ENCODE measurements around the gene ANKRD34B.

Gene ANKRD34B

GRCh38 chr5:80569086-80569960 lies 757 bp downstream of the ANKRD34B start:
- no peak for DNase-seq

- no peak for DNase-seq
These were observed 1.8 kb downstream of the ANKRD34B start for GRCh38 chr5:80568251-80568650.

DNA sequence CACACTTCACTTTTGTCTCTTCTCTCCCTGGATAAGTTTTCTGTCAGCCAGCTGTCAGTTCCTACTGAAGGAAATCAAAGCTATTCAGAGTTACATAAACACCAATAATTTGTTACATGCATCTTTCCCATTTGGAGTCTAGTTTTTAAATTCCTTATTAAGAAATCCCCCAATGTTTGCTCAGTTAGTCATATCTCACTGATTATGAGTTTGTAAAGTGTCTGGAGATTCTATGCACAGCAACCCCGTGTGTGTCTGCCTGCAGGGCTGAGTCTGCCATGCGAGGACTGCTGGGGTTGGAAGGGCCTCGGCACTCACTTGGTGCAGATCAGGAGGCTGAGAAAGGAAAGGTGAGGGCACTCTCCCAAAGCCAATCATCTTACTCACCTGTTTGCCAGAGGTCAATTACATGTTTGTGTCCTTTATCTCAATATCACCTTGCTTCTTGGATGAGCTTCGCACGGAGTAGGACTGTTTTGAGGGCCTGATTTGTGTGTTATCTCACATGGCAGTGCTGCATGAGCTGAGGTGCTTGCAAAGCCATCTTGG lies 3.3 kb downstream of the ANKRD34B start:
- DNase-seq = no peak

- DNase-seq = no peak
These were observed 4.8 kb downstream of the ANKRD34B start for GRCh38 chr5:80565330-80565729.

DNA sequence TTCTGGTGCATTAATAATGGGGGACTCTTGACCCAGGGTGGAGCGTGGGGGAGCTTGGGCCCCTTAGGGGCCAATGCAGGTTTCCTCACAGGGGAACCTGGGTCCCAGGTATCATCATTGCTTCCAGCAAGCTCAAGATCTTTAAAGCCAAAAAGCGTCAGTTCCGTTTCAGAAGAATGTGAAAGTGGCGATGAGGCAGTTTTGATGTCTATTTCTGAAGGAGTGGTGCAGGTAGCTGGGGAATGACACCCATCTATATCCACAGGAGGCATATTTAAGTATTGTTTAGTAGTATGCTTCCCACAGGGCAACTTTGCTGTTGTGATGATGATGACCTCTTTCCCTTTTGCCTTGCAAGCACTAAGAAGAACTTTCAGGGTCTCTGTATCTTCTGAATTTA lies 10.8 kb downstream of the ANKRD34B start:
- no peak for DNase-seq

DNA sequence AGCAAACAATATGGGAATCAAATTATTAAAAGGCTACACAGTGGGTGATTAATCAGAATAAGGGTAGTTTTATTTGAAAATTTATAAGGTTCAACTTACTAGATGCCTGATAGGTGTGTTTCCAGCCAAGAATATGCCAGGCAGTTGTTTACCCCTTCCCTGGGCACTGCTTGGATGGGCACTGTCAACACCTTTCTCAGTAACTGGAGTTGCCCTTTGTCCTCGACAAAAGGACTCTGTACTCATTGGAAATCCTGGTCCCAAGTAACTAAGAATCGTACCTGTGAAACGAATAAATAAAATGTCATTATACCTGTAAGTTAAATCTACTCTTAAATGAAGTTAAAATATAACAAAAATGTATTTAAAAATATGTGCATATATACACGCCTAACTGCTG lies 15.0 kb downstream of the ANKRD34B start:
- DNase-seq = no peak

- DNase-seq = no peak
These were observed 15.4 kb downstream of the ANKRD34B start for GRCh38 chr5:80554646-80555045.

DNA sequence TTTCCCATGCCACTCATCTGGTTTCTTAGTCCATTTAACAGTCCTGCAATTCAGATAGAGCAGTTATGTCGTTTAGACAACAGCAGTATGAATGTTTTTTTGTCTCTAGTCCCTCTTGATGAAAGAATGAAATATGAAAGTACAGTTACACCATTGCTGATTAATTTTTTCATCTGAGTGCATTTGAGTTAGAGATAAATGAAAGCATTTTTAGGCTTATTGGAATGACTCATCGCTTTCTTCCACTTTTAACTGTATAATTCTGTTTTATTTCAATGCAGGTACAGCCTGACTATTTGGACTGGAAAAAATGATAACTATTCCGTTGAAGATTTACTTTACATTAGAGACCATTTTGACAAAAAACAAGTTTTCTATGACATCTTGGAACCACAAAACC lies 28.7 kb downstream of the ANKRD34B start:
- no peak for DNase-seq

DNA sequence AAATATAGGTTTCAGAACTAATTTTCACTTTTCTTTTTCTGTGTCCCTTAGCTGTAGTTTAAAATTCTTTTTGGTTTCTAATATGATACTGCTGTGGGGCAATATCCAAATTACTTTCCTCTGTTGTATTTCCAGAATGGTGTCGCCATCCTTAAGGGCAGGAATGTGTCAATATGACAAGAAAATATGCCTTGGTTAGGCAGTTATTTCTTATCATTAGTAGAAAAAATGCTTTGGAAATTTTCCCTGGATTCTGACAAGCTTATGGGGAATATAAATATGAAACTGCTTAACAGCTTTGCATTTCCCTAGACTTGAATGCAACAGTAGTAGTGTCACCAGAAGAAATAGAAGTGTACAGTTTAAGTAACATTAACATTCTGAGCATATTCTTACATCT lies 29.4 kb downstream of the ANKRD34B start:
- no peak for DNase-seq

DNA sequence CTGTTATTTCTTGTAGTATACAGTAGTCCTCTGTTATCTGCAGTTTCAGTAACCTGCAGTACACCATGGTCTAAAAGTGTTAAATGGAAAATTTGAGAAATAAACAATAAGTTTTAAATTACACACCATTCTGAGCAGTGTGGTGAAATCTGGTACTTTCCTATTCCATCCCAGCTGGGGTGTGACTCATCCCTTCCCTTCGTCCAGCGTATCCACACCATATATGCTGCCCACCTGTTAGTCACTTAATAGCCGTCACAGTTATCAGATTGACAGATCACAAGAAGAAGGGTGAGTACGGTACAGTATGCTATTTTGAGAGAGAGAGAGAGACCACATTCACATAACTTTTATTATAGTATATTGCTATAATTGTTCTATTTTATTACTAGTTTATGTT lies 53.3 kb downstream of the ANKRD34B start:
- DNase-seq = no peak

DNA sequence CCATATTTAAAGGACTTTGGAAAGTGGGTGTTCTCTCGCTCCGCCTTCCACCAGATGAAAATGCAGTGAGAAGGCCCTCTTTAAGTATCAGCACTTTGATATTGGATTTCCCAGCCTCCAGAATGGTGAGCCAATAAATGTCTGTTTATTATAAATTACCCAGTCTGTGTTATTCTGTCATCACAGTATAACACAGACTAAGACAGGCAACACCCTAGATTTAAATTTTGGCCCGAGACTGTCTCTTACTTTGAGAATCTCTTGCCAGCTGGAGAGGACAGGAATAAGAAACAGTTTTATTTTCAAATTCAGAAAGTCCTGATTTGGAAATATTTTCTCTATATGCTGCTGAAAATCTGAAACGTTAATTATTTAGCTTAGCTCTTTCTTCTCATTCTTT lies 60.7 kb downstream of the ANKRD34B start:
- DNase-seq = no peak

DNA sequence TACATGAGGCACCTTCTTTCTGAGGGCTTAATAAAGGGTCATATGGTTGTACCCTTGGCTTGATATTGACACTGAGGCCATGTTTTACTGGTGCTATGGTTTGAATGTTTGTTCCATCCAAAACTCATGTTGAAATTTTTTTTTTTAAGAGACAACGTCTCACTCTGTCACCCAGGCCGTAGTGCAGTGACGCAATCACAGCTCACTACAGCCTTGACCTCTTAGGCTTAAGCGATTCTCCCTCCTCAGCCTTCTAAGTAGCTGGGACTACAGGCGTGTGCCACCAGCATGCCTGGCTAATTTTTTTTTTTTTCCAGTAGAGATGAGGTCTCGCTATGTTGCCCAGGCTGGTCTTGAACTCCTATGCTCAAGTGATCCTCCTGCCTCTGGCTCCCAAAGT lies 61.2 kb downstream of the ANKRD34B start:
- DNase-seq = no peak

GRCh38 chr5:80507663-80508062 lies 62.4 kb downstream of the ANKRD34B start:
- DNase-seq = no peak
